ENCODE data around the gene CTIF. TPM values are rescaled to one million over a fixed set of nuclear protein-coding genes. Genes with fewer than 3 reads are reported as not detected.

The CTIF gene
- total RNA-seq, 1 donor from 2014 or later = 67.9 TPM

DNA sequence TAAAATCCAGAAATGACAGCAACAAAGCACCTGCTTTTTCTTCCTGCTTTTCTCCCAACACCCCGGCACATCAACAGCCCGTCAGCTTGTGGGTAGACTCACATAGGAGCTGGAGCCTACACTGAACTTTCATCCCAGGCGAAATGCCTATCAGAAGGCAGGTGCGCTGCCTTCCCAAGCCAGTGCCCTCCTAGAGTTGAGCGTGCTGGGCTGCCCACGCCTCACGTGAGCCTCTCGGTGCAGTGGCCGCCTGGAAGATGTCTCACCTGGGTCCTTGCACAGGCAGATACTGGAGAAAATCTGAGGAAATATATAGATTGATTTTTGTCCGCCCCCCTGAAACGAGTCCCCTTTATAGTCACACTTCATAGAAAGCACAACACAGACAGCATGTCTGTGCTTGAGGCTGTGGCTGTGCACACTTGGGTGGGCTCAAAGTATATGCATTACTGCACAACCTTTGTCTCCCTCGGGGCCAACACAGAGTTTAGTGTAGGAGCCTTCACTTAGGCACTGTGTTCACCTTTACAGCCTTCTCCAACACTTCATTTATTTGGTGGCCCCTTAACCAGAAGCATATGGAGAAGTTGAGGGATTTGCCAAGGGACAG is 299.4 kb downstream of the CTIF start:
- H3K4me1 Mint-ChIP-seq = peaks cover 85% of the 10 kb centered on the region
- TF ChIP-seq, protein P1, sequence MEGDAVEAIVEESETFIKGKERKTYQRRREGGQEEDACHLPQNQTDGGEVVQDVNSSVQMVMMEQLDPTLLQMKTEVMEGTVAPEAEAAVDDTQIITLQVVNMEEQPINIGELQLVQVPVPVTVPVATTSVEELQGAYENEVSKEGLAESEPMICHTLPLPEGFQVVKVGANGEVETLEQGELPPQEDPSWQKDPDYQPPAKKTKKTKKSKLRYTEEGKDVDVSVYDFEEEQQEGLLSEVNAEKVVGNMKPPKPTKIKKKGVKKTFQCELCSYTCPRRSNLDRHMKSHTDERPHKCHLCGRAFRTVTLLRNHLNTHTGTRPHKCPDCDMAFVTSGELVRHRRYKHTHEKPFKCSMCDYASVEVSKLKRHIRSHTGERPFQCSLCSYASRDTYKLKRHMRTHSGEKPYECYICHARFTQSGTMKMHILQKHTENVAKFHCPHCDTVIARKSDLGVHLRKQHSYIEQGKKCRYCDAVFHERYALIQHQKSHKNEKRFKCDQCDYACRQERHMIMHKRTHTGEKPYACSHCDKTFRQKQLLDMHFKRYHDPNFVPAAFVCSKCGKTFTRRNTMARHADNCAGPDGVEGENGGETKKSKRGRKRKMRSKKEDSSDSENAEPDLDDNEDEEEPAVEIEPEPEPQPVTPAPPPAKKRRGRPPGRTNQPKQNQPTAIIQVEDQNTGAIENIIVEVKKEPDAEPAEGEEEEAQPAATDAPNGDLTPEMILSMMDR (IDR thresholded peaks at IDR 0.05; ENCODE audit: unreplicated experiment) = no peak
- H3K9me3 Mint-ChIP-seq = no peaks in the 10 kb centered on the region
- peak overlapping the region; percentile 84 for H3K27ac Mint-ChIP-seq
- no peak overlapping the region for H3K4me3 Mint-ChIP-seq
- no peak for DNase-seq (ENCODE audit: low spot score in 2 of 2, unreplicated experiment in 2 of 2)
- H3K36me3 Mint-ChIP-seq = no peaks in the 10 kb centered on the region
- no peaks in the 10 kb centered on the region for H3K27me3 Mint-ChIP-seq (ENCODE audit: low read depth)

DNA sequence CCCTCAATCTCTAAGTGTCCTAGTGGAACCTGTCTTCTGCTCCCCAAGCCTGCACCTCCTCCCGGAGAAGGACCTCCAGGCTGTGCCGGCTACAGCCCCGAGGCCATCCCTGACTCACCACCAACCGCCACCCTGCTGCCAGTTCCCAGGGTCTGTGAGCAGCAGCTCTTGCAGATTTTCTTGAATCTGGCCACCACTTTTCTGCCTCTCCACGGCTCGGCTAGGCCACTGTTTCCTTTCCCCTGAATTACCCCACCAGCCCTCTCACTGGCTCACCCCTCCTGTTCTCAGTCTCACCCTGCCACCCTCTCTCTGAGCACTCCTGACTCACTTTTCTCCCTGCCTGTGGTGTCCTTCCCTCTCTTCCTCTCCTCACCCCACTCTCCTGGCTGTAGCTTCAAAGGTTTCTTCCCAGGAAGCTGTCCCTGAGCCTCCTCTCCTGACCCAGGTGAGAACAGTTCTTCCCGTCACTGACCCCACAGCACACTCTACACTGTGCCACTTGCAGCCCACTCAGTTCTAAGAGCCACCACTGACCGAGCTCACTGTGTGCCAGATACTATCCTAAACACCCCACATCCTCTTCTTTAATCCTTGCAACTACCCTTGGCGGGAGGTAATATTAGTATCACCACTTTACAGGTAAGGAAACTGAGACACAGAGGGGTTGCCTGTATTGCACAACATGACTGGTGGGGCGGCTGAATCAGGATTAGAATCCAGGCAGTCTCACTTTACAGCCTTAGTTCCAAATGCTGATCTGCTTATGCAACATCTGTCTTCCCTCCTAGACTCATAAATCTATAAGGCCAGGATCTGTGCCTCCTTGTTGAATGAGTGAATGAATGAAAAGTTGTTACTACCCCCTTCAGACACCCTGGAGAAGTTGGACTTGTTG is 300.3 kb downstream of the CTIF start:
- Mint-ChIP-seq H3K4me1 (peaks cover 84% of the 10 kb centered on the region), H3K9me3 (no peaks in the 10 kb centered on the region), H3K27me3 (ENCODE audit: low read depth) (no peaks in the 10 kb centered on the region), H3K4me3 (peak overlapping the region; percentile 12), H3K36me3 (no peaks in the 10 kb centered on the region), H3K27ac (peak overlapping the region; percentile 84)
- no peak for DNase-seq (ENCODE audit: low spot score in 2 of 2, unreplicated experiment in 2 of 2)
- TF ChIP-seq, protein P1 (IDR thresholded peaks at IDR 0.05; ENCODE audit: unreplicated experiment) = no peak

DNA sequence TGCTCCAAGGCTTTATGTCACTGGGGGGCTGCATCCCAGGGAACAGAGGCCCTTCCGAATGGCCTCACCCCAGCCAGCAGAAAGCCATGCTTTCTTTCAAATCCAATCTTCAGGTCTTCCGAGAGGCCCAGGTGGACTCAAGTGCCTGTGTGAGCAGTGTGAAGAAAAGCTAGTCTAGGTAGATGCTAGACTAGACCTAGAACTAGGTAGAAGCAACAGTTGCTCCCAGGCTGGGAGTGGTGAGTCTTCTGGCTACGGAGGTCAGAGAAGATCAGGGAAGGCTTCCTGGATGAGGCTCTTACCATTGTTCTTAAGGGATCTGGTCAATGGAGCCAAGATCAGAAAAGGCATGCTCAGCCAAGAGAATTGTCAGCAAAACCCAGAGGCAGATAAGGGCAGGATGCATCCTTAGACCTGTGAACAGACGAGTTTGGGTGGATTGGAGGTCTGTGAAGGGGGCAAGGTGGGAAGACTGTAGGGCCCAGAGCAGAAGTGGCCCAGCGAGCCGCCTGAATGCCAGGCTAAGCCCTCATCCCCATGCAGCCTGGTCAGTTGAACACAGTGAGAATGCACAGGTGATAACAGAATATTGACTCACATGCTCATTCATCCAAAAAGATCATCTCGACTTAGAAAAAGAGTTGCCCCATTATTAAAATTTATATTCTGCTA is 301.1 kb downstream of the CTIF start:
- Mint-ChIP-seq H3K9me3 (no peaks in the 10 kb centered on the region), H3K27me3 (ENCODE audit: low read depth) (no peaks in the 10 kb centered on the region), H3K4me1 (peaks cover 76% of the 10 kb centered on the region), H3K4me3 (no peak overlapping the region), H3K27ac (peak overlapping the region; percentile 82), H3K36me3 (no peaks in the 10 kb centered on the region)
- DNase-seq (ENCODE audit: low spot score in 2 of 2, unreplicated experiment in 2 of 2) = no peak
- TF ChIP-seq, protein P1 (IDR thresholded peaks at IDR 0.05; ENCODE audit: unreplicated experiment) = no peak

DNA sequence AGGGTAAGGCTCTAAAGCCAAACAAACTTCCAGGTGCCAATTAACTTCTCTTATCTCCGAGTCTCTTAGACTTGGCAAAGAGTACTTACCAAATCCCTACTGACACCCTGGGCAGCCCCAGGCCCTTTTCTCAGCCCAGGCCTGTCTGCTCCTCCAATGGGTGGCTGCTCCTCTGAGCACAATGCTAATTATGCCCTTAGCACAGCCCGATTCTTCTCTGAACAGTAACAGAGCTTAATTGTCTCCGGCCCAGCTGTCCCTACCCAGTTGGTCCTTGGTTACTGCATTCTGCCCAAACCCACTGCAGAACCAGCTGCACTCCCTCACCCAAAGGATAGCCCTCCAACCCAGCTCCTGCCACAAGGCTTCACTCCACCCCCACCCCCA is 301.7 kb downstream of the CTIF start:
- TF ChIP-seq, protein P1 (IDR thresholded peaks at IDR 0.05; ENCODE audit: unreplicated experiment) = no peak
- no peak for DNase-seq (ENCODE audit: low spot score in 2 of 2, unreplicated experiment in 2 of 2)
- no peaks in the 10 kb centered on the region for H3K27me3 Mint-ChIP-seq (ENCODE audit: low read depth)
- H3K4me3 Mint-ChIP-seq = no peak overlapping the region
- peaks cover 2% of the 10 kb centered on the region for H3K36me3 Mint-ChIP-seq
- no peaks in the 10 kb centered on the region for H3K9me3 Mint-ChIP-seq
- H3K4me1 Mint-ChIP-seq = peaks cover 72% of the 10 kb centered on the region
- H3K27ac Mint-ChIP-seq = peak overlapping the region; percentile 82

DNA sequence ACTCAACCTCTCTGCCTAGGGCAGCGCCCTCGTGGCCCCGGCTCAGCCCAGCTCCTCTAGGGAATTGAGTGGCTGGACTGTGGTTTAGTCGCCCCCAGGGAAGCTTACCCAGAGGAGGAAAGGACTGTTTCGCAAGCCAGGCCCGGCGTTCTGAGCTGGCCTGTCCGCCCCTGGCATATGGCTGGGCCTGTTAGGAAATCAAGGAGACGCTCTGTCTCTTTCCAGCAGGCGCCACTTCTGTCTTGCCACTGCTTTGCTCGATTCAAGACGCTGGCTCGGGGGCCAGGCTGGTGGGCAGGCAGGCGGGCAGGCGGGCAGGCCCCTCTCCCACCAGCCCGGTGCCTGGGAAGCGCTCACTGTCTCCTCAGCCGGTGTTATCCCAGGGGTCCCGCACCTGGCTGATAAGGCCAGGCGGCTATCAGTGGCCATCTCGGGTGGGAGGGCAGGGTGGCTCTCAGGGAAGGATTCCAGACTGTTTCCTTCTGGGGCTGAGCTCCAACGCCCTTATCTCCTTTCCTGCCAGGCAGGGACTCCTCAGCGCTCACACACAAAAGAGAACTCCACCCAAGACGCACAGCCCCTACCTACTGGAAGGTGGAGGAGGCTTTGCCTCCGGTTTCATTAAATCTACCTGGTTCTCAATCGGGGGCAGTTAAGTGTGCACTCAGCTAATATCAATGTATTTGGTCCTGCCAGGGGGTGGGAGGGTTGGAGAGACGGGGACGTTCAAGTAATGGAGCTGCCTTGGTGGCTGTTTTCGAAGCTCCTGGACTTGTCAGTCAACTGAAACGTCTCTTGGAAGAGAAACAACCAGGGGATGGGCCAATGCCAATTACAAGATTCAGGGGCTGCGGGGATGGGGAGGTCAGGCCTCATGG is 302.8 kb downstream of the CTIF start:
- Mint-ChIP-seq H3K9me3 (peaks cover 2% of the 10 kb centered on the region), H3K27ac (peak overlapping the region; percentile 97), H3K4me1 (peaks cover 63% of the 10 kb centered on the region), H3K27me3 (ENCODE audit: low read depth) (no peaks in the 10 kb centered on the region), H3K36me3 (peaks cover 7% of the 10 kb centered on the region), H3K4me3 (no peak overlapping the region)
- no peak for DNase-seq (ENCODE audit: low spot score in 2 of 2, unreplicated experiment in 2 of 2)
- TF ChIP-seq, protein P1 (IDR thresholded peaks at IDR 0.05; ENCODE audit: unreplicated experiment) = no peak

Data from mesothelial cell of epicardium (in vitro differentiated cells).